Dedifferentiated amniotic fluid mesenchymal stem cell (primary cell): ENCODE data around the gene ZNF555.

Experiments
- DNase-seq: peaks from one replicate; pipeline ENCODE4 v3.0.0-alpha.2; 2016; ENCODE audit errors: extremely low spot score

The ZNF555 gene

GRCh38 chr19:2824129-2824528 lies 17.1 kb upstream of the ZNF555 start:
- no peak for DNase-seq

DNA sequence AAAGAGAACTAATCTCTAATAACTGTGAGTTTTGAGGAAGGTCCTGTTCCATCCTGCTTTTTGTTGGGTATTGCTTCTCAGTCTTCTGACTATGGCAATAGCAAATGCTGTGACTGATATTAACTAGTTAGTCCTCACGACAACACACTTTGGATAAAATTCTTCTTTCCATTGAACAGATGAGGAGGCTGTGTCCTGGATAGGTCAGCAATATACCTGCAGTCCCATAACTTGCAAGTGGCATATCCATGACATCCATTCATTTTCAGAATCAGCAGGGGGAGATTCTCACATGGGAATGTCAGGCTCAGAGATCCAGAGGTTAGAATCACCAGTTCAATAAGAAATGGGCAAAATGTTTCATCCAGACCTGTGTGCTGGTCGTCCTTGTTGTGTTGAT lies 14.3 kb upstream of the ZNF555 start:
- no peak for DNase-seq

DNA sequence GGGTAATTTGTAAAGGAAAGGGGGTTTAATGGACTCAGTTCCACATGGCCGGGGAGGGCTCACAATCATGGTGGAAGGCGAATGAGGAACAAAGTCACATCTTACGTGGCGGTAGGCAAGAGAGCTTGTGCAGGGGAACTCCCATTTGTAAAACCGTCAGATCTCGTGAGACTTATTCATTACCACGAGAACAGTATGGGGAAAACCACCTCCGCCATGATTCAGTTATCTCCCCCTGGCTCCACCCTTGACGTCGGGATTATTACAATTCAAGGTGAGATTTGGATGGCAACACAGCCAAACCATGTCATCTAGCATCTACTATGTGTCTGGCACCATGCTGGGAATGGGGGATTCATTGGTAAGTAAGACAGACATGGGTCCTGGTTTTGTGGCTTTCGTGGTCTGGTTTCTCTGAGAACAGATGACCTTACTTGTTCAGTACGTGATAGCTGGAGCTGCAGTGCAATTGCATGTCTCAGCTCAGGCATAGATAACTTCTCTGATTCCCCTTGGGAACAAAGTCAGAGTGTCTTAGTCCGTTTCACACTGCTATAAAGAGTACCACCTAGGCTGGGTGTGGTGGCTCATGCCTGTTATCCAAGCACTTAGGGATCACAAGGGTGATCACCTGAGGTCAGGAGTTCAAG lies 13.3 kb upstream of the ZNF555 start:
- DNase-seq = no peak

DNA sequence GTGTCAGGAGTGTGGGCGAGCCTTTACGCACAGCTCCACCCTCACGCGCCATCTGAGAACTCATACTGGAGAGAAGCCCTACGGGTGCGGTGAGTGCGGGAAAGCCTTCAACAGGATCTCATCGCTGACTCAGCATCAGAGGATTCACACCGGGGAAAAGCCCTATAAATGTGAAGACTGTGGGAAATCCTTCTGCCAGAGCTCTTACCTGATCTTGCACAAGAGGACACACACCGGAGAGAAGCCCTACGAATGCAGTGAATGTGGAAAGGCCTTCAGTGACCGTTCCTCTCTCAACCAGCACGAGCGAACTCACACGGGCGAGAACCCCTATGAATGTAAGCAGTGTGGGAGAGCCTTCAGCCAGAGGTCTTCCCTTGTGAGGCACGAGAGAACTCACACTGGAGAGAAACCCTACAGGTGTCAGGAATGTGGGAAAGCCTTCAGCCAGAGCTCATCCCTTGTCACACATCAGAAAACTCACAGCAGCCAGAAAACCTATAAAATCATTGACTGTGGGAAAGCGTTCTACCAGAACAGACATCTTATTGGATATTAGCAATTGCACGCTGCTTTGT lies 6.9 kb upstream of the ZNF555 start:
- DNase-seq = no peak

GRCh38 chr19:2837430-2837829 lies 3.8 kb upstream of the ZNF555 start:
- no peak for DNase-seq

GRCh38 chr19:2841855-2842574 lies 740 bp downstream of the ZNF555 start:
- DNase-seq = no peak

- DNase-seq = no peak
These were observed 3.8 kb downstream of the ZNF555 start for GRCh38 chr19:2845107-2845506.

GRCh38 chr19:2846180-2846894 lies 5.1 kb downstream of the ZNF555 start:
- no peak for DNase-seq

- no peak for DNase-seq
These were observed 6.2 kb downstream of the ZNF555 start for GRCh38 chr19:2847507-2847906.

DNA sequence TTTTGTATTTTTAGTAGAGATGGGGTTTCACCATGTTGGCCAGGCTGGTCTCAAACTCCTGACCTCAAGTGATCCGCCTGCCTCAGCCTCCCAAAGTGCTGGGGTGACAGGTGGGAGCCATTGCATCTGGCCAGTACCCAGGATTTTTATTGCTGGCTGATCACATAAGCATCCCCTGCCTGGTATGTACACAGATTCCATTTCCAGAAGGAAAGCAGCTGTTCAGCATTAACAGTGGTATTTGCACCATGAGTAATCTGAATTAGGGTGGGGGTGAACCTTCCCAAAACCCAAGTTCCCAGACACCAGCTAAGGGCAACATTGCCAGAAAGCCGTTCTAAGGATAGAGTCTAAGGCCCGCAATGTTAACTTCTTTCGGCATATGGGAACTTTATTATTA lies 7.3 kb downstream of the ZNF555 start:
- peak; percentile 30 for DNase-seq

DNA sequence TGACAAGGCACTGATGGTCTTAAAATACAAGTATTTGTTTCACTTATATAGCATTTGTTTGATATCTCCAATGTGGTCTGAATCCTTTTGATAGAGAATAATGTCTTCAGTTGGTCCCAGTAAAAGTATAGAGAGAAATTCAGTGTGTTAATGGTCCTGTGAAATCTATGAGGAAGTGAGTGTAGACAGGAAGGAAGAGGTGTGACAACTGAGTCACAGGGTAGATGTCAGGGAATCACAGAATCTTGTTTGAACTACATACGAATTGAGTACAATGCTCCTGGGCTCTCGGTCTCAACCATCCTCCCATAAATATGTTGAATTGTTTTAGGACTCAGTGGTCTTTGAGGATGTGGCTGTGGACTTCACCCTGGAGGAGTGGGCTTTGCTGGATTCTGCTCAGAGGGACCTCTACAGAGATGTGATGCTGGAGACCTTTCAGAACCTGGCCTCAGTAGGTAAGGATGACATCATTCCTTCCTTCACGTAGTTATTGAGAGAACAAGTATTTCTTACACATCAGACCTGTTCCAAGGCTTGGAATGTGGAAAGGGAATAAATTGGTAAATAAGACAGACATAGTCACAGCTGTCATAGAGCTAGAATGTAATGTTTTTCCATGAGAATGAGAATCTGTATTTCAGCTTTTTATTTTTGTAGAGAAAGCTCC lies 9.1 kb downstream of the ZNF555 start:
- no peak for DNase-seq

DNA sequence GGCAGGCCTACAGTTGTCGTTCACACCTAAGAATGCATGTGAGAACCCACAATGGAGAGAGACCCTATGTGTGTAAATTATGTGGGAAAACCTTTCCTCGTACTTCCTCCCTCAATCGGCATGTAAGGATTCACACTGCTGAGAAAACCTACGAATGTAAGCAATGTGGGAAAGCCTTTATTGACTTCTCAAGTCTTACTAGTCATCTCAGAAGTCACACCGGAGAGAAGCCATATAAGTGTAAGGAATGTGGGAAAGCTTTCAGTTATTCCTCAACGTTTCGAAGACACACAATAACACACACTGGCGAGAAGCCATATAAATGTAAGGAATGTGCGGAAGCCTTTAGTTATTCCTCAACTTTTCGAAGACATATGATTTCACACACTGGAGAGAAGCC lies 11.3 kb downstream of the ZNF555 start:
- DNase-seq = no peak

- no peak for DNase-seq
These were observed 11.8 kb downstream of the ZNF555 start for GRCh38 chr19:2853015-2853606.

DNA sequence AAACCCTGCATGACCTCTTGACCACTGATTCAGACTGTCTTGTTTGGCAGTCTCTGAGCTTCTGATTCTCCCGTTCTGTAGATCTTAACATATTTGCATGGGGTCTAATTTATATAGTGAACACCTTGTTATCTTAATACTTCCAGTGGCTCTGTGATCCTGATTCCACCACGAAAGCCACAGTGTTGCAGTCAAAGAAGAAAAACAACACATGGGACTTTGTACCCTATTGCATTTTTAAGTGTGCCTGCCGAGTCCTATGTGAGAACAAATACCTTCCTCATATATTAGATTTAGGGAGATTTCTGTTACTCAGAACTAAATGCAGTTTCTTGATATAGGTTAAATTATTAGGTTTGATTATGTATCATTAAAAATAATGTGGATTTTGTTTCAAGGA lies 13.6 kb downstream of the ZNF555 start:
- DNase-seq = no peak

DNA sequence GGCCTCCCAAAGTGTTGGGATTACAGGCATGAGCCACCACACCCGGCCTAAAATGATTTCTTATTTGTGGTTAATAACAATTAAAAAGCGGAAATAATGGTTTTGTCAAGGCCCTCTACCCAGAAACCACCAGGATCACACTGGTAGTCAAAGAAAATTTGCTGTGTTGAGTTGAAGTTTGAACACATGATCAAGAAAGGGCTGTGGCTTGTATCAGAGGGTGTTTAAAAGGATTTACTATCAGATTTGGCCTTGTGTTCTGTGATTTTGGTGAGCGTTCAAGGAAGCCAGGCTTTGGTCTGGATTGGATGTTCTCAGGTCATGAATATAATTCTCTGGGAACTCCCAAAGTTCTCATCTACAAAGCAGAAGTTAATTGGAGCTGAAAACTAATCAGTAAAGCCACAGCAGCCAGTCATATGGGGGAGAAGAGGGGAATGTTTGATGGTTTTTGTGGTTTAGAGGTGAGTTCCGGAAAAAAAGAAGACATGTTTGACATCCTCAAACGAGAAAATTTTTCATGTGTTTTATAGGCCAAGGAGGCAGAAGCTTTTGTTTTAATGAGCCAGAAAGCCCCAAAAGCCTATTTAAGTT lies 15.3 kb downstream of the ZNF555 start:
- no peak for DNase-seq

- no peak for DNase-seq
These were observed 17.6 kb downstream of the ZNF555 start for GRCh38 chr19:2858864-2859263.

- no peak for DNase-seq
These were observed 22.5 kb downstream of the ZNF555 start for GRCh38 chr19:2863816-2864215.

GRCh38 chr19:2865334-2866100 lies 24.2 kb downstream of the ZNF555 start:
- DNase-seq = no peak

DNA sequence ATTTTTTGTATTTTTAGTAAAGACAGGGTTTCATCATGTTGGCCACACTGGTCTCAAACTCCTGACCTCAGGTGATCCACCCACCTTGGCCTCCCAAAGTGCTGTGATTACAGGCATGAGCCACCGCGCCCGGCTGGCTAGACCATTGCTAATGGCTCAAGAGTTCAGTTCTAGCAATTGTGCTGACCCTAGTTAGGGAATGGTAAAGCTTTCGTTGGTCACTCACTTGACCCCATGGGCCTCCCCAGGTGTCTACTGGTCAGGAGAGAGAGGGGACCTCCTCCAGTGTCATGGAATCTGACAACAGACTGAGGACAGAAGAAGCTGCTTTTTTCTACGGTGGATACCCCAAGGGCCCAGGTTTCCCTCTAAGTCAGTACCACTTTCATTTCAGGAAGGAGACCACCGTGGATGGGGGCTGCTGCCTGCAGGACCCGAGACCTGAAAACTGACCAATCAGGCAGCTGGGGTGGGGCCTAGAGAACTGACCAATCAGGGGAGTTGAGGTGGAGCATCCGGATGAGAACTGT lies 25.3 kb downstream of the ZNF555 start:
- no peak for DNase-seq
